Femur (tissue), 1 donor: ENCODE data around the gene GOLGA6L10.
A peak's percentile ranks its signal among the peaks of the same experiment; 100 is the strongest.
"Not testable (repeated sequence)": the region's sequence is repeated elsewhere in the genome, so short reads cannot be mapped to it uniquely, and the experiment has no call there.

Source experiments
- DNase-seq: peaks from one replicate; pipeline ENCODE4 v3.0.0-alpha.2; 2017

GOLGA6L10 gene

GRCh38 chr15:82342632-82343374 lies 6.5 kb downstream of the GOLGA6L10 start:
- not testable (repeated sequence) for DNase-seq

GRCh38 chr15:82338573-82338972 lies 10.7 kb downstream of the GOLGA6L10 start:
- peak; percentile 1 for DNase-seq

GRCh38 chr15:82338053-82338452 lies 11.2 kb downstream of the GOLGA6L10 start:
- not testable (repeated sequence) for DNase-seq

- not testable (repeated sequence) for DNase-seq
Measured at GRCh38 chr15:82337051-82337450, 12.2 kb downstream of the GOLGA6L10 start.

- peak; percentile 13 for DNase-seq
Measured at GRCh38 chr15:82336180-82336647, 13.1 kb downstream of the GOLGA6L10 start.

- not testable (repeated sequence) for DNase-seq
Measured at GRCh38 chr15:82335006-82335405, 14.3 kb downstream of the GOLGA6L10 start.

GRCh38 chr15:82334554-82334932 lies 14.7 kb downstream of the GOLGA6L10 start:
- DNase-seq, result not testable (repeated sequence)

- DNase-seq, result not testable (repeated sequence)
Measured at GRCh38 chr15:82333603-82334553, 15.4 kb downstream of the GOLGA6L10 start.

- peak; percentile 52 for DNase-seq
Measured at GRCh38 chr15:82332711-82333602, 16.3 kb downstream of the GOLGA6L10 start.

- not testable (repeated sequence) for DNase-seq
Measured at GRCh38 chr15:82331576-82332304, 17.5 kb downstream of the GOLGA6L10 start.

- not testable (repeated sequence) for DNase-seq
Measured at GRCh38 chr15:82330921-82331320, 18.4 kb downstream of the GOLGA6L10 start.

GRCh38 chr15:82329039-82329438 lies 20.2 kb downstream of the GOLGA6L10 start:
- not testable (repeated sequence) for DNase-seq

GRCh38 chr15:82327372-82327771 lies 21.9 kb downstream of the GOLGA6L10 start:
- DNase-seq, result not testable (repeated sequence)

- not testable (repeated sequence) for DNase-seq
Measured at GRCh38 chr15:82326896-82327295, 22.4 kb downstream of the GOLGA6L10 start.

- DNase-seq, result not testable (repeated sequence)
Measured at GRCh38 chr15:82325646-82326045, 23.6 kb downstream of the GOLGA6L10 start.

- DNase-seq, result not testable (repeated sequence)
Measured at GRCh38 chr15:82324831-82325230, 24.4 kb downstream of the GOLGA6L10 start.

GRCh38 chr15:82322488-82322887 lies 26.8 kb downstream of the GOLGA6L10 start:
- DNase-seq, result not testable (repeated sequence)

GRCh38 chr15:82320861-82321260 lies 28.4 kb downstream of the GOLGA6L10 start:
- not testable (repeated sequence) for DNase-seq

- DNase-seq, result not testable (repeated sequence)
Measured at GRCh38 chr15:82319522-82320278, 29.6 kb downstream of the GOLGA6L10 start.

GRCh38 chr15:82318281-82318680 lies 31.0 kb downstream of the GOLGA6L10 start:
- DNase-seq, result not testable (repeated sequence)

GRCh38 chr15:82317516-82317915 lies 31.8 kb downstream of the GOLGA6L10 start:
- DNase-seq, result not testable (repeated sequence)
